Endothelial cell of umbilical vein (primary cell): ENCODE measurements around the gene EFTUD2. TPM values are rescaled to one million over a fixed set of nuclear protein-coding genes. Genes with fewer than 3 reads are reported as not detected.

ENCODE experiments used
- BruUV-seq: library from RNA; stranded (reverse); fragments of 400-500 nt; replicated peaks from 2 replicates; lab custom pipeline; 2021; lab: Mats Ljungman, UMichigan
- CTCF ChIA-PET: fragments of 300-600, 350-600 bp; sonication (Branson Sonifier 250); formaldehyde crosslinking; loops from one replicate; lab custom pipeline; 2021; ENCODE audit warnings: antibody characterized with exemption, inconsistent platforms; lab: Charles Lee
- POLR2A ChIA-PET: fragments of 300-600, 350-600 bp; sonication (Branson Sonifier 250); formaldehyde crosslinking; loops from one replicate; lab custom pipeline; 2021; ENCODE audit warnings: antibody characterized with exemption, inconsistent platforms; lab: Charles Lee
- DNase-seq: peaks from one replicate; pipeline ENCODE4 v3.0.0-alpha.2; 2011; ENCODE audit warnings: low read depth, low spot score
- FAIRE-seq: peaks from 2 replicates; lab custom pipeline; 2011; peaks lifted over from hg19 to GRCh38; lab: Jason Lieb, UNC
- H2AFZ ChIP-seq: 2 replicates; pipeline ENCODE4 v1.6.0; 2012; ENCODE audit warnings: low read depth, low read length, control low read depth, inconsistent platforms
- H3K27ac ChIP-seq: 2 replicates; pipeline ENCODE4 v1.5.1; 2011; ENCODE audit warnings: low read depth, mild to moderate bottlenecking, control low read depth, low read length, moderate library complexity; ENCODE audit not compliant: insufficient read depth
- H3K27me3 ChIP-seq, 2 experiments: 2 replicates each; pipeline versions ENCODE4 v1.6.0 to v1.6.1; 2011; ENCODE audit warnings: low read length in 2 of 2, mixed read lengths in 1 of 2; ENCODE audit not compliant: control insufficient read depth in 2 of 2, insufficient read depth in 2 of 2
- H3K36me3 ChIP-seq, 2 experiments: 2 replicates in 1 of 2; 3 replicates in 1 of 2; pipeline ENCODE4 v1.5.1; 2011; ENCODE audit warnings: low read length in 2 of 2, mild to moderate bottlenecking in 1 of 2, moderate library complexity in 1 of 2; ENCODE audit not compliant: control insufficient read depth in 2 of 2, insufficient read depth in 2 of 2; ENCODE audit errors: extremely low read depth in 1 of 2
- H3K4me1 ChIP-seq: 3 replicates; pipeline ENCODE4 v1.5.1; 2011; ENCODE audit warnings: mild to moderate bottlenecking, low read length; ENCODE audit not compliant: control insufficient read depth, insufficient read depth; ENCODE audit errors: extremely low read depth
- H3K4me2 ChIP-seq: 2 replicates; pipeline ENCODE4 v1.6.1; 2011; ENCODE audit warnings: low read length, control low read depth, mixed read lengths; ENCODE audit not compliant: insufficient read depth
- H3K4me3 ChIP-seq, 3 experiments: fragments of 200-600 bp in 1 of 3; sonication (generic), shearing (Covaris generic) in 1 of 3; replicated peaks in 1 of 3; 2 replicates each; pipeline ENCODE4 v1.5.1; 2011 to 2016; ENCODE audit warnings: control low read depth in 3 of 3, low read length in 3 of 3, mild to moderate bottlenecking in 2 of 3, inconsistent platforms in 1 of 3, low read depth in 1 of 3, moderate library complexity in 1 of 3; ENCODE audit not compliant: insufficient read depth in 1 of 3
- H3K79me2 ChIP-seq: 2 replicates; pipeline ENCODE4 v1.6.0; 2012; ENCODE audit warnings: low read length, inconsistent platforms; ENCODE audit not compliant: control insufficient read depth, insufficient read depth
- H3K9ac ChIP-seq: replicated peaks from 2 replicates; pipeline ENCODE3; 2011; ENCODE audit warnings: low read length, control low read depth; ENCODE audit not compliant: insufficient read depth; ENCODE audit errors: extremely low read depth
- H3K9me1 ChIP-seq: replicated peaks from 3 replicates; pipeline ENCODE4 v1.6.0; 2011; ENCODE audit warnings: mild to moderate bottlenecking, low read length; ENCODE audit not compliant: control insufficient read depth, insufficient read depth; ENCODE audit errors: extremely low read depth
- H3K9me3 ChIP-seq: replicated peaks from 2 replicates; pipeline ENCODE4 v1.5.1; 2012; ENCODE audit warnings: low read length, inconsistent platforms; ENCODE audit not compliant: control insufficient read depth, insufficient read depth
- H4K20me1 ChIP-seq: replicated peaks from 2 replicates; pipeline ENCODE3; 2011; ENCODE audit warnings: mild to moderate bottlenecking, low read length; ENCODE audit not compliant: control insufficient read depth, insufficient read depth; ENCODE audit errors: extremely low read depth
- EZH2 ChIP-seq: IDR thresholded peaks from 2 replicates; pipeline ENCODE4 v1.6.1; 2012; ENCODE audit warnings: borderline replicate concordance, low read depth, mild to moderate bottlenecking, moderate library complexity, low read length, inconsistent platforms; ENCODE audit not compliant: severe bottlenecking
- FOS ChIP-seq: IDR thresholded peaks from 2 replicates; pipeline ENCODE4 v1.6.1; 2011; ENCODE audit warnings: mild to moderate bottlenecking, low read length, moderate library complexity, borderline replicate concordance; ENCODE audit not compliant: insufficient read depth
- GATA2 ChIP-seq: IDR thresholded peaks from 2 replicates; pipeline ENCODE4 v1.7.0; 2011; ENCODE audit warnings: low read depth, mild to moderate bottlenecking, moderate library complexity, mixed read lengths, low read length; ENCODE audit not compliant: insufficient read length, insufficient read depth
- JUN ChIP-seq: IDR thresholded peaks from 2 replicates; pipeline ENCODE4 v1.6.1; 2011; ENCODE audit warnings: borderline replicate concordance, low read depth; ENCODE audit not compliant: insufficient read length, insufficient read depth
- MAX ChIP-seq: IDR thresholded peaks from 2 replicates; pipeline ENCODE4 v1.6.1; 2011; ENCODE audit not compliant: insufficient read depth, insufficient read length
- MYC ChIP-seq: IDR thresholded peaks from one replicate; pipeline ENCODE4 v1.6.1; 2011; ENCODE audit warnings: mild to moderate bottlenecking, low read depth, low read length
- POLR2A ChIP-seq: IDR thresholded peaks from 2 replicates; pipeline ENCODE4 v1.6.1; 2012; ENCODE audit warnings: low read depth, mild to moderate bottlenecking, control low read depth, low read length
- POLR2AphosphoS5 ChIP-seq: IDR thresholded peaks from 2 replicates; pipeline ENCODE4 v1.6.1; 2012; ENCODE audit warnings: low read depth, mild to moderate bottlenecking, control low read depth, low read length, moderate library complexity; ENCODE audit not compliant: insufficient read depth
- dilution Hi-C: fragments of 300-500 bp; cut with MboI; formaldehyde crosslinking; loops from one replicate; pipeline ENCODE4 v1.15.0; 2019; ENCODE audit warnings: low sequenced_read_pairs; ENCODE audit not compliant: extremely low pct_ligation_motif_present
- intact Hi-C: fragments of 100-400 bp; cut with micrococcal nuclease; formaldehyde crosslinking; loops from one replicate; pipeline ENCODE4 v1.10.0; 2022
- polyA plus RNA-seq, 4 experiments: library from polyadenylated mRNA; depleted of rRNA in 3 of 4; stranded (reverse) in 3 of 4; unstranded in 1 of 4; fragments of >200 nt; gene quantifications; 2 replicates each; pipeline versions ENCODE4 v1.2.1 to v1.2.3, GENCODE V29; 2011 to 2012; ENCODE audit warnings: missing spikeins in 1 of 4
- total RNA-seq: library from RNA; stranded (reverse); gene quantifications from 2 replicates; pipeline ENCODE4 v1.2.3, GENCODE V29; 2021
- TF ChIP-seq, protein P1 (sequence below), 2 donors: IDR thresholded peaks; 1 replicate in 1 of 2; 2 replicates in 1 of 2; pipeline ENCODE4 v1.5.1; 2011; ENCODE audit warnings: low read length in 2 of 2, mild to moderate bottlenecking in 2 of 2, moderate library complexity in 2 of 2, control low read depth in 1 of 2, inconsistent platforms in 1 of 2, low read depth in 1 of 2; ENCODE audit not compliant: insufficient read depth in 1 of 2; ENCODE audit errors: extremely low read depth in 1 of 2

EFTUD2 gene
- total and polyA plus RNA-seq, 2 donors (not counting 3 experiments of a cell fraction or from before 2014, with no cell fraction given) = 125 to 170 TPM

DNA sequence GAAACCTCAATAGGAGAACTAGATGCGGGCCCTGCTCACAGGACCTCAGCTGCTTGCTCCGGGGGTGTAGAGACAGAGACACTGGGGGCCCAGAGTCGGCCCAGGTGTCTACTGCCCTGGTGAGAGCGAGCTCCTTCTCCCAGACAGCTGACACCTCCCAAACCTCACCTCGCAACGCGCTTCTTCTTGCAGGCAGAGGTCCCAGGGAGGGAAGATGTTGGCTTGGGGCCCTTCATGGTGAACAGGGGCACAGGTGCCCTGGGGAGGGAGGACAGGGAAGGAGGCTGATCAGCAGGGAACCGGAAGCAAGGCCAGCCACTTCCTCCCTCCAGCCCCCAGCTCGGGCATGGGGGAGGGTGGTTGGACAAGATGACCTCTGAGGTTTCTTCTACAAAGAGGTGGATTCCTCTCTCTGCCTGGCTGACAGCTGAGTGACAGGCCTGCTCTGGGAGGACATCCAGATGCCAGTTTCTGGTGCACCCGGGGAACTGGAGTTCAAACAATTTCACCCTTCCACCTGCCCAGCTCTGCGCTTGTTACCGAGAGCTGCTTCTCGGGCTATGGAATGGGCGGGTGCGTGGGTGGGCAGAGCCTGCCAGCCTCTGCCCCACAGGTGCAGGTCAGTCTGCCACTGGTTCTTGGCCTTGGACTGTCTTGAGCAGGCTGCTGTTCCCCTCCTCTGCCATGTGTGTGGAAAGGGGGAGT, 27.7 kb upstream of the EFTUD2 start:
- no peak overlapping the region for H3K4me2 ChIP-seq
- no peak overlapping the region for H3K9ac ChIP-seq
- ChIA-PET CTCF (interaction anchor here (1.0 to 1.8 kb wide), 4 partner anchors 19 to 209 kb away, joined by 3 to 6 read pairs (median 3); partner anchors contain the start of gene ACBD4), POLR2A (interaction anchor here (0.6 kb wide), 1 partner anchor 116 kb away, joined by 3 read pairs; no protein-coding TSS in a partner anchor)
- no peaks in the 10 kb centered on the region for H3K79me2 ChIP-seq
- H3K4me1 ChIP-seq = no peaks in the 10 kb centered on the region
- peaks cover 14 to 16% of the 10 kb centered on the region in 2 experiments for H3K36me3 ChIP-seq
- H4K20me1 ChIP-seq = no peaks in the 10 kb centered on the region
- no TSS peak for BruUV-seq
- no peak overlapping the region for H3K27ac ChIP-seq
- intact Hi-C loops (no loop called here), dilution Hi-C loops (no loop called here)
- H2AFZ ChIP-seq = no peak overlapping the region
- no peaks in the 10 kb centered on the region for H3K27me3 ChIP-seq
- no peak for TF ChIP-seq POLR2AphosphoS5
- TF ChIP-seq MYC = no peak
- no peak for TF ChIP-seq FOS
- TF ChIP-seq GATA2 = no peak
- no peak for TF ChIP-seq JUN
- TF ChIP-seq POLR2A = no peak
- no peak for TF ChIP-seq MAX
- TF ChIP-seq, protein P1, sequence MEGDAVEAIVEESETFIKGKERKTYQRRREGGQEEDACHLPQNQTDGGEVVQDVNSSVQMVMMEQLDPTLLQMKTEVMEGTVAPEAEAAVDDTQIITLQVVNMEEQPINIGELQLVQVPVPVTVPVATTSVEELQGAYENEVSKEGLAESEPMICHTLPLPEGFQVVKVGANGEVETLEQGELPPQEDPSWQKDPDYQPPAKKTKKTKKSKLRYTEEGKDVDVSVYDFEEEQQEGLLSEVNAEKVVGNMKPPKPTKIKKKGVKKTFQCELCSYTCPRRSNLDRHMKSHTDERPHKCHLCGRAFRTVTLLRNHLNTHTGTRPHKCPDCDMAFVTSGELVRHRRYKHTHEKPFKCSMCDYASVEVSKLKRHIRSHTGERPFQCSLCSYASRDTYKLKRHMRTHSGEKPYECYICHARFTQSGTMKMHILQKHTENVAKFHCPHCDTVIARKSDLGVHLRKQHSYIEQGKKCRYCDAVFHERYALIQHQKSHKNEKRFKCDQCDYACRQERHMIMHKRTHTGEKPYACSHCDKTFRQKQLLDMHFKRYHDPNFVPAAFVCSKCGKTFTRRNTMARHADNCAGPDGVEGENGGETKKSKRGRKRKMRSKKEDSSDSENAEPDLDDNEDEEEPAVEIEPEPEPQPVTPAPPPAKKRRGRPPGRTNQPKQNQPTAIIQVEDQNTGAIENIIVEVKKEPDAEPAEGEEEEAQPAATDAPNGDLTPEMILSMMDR (IDR thresholded peaks at IDR 0.05; ENCODE audit: extremely low read depth in 1 of 2, insufficient read depth in 1 of 2, low read depth in 1 of 2, low read length in 2 of 2) = no peak
- no peak for TF ChIP-seq EZH2
- H3K4me3 ChIP-seq = no peak overlapping the region
- H3K9me3 ChIP-seq = no peaks in the 10 kb centered on the region
- no peak for FAIRE-seq
- no peaks in the 10 kb centered on the region for H3K9me1 ChIP-seq
- DNase-seq = no peak
